ENCODE results near the gene RAB9A.
"Not testable (repeated sequence)": the region's sequence is repeated elsewhere in the genome, so short reads cannot be mapped to it uniquely, and the experiment has no call there.

RAB9A gene

GRCh38 chrX:13717700-13718472 lies 29.0 kb downstream of the RAB9A start:
- H3K27ac ChIP-seq (ENCODE audit: low read depth, low read length): no peak overlapping the region

GRCh38 chrX:13719192-13719856 lies 30.4 kb downstream of the RAB9A start:
- Histone ChIP-seq H2AK5ac (ENCODE audit: low read length) (no peak overlapping the region), H3K18ac (ENCODE audit: low read length) (no peak overlapping the region), H3K23ac (ENCODE audit: low read length) (no peak overlapping the region), H3K36me3 (ENCODE audit: control insufficient read depth, insufficient read depth, low read length) (no peaks in the 10 kb centered on the region), H4K5ac (ENCODE audit: low read length) (no peak overlapping the region), H3K79me2 (ENCODE audit: control insufficient read depth, insufficient read depth, low read length) (no peaks in the 10 kb centered on the region), H2BK5ac (ENCODE audit: low read length) (no peak overlapping the region), H4K8ac (ENCODE audit: low read depth, low read length) (no peak overlapping the region), H3K4ac (ENCODE audit: low read depth, low read length) (no peak overlapping the region), H3K9ac (ENCODE audit: low read length) (no peak overlapping the region), H3K27ac (ENCODE audit: low read depth, low read length) (no peak overlapping the region), H3K4me2 (ENCODE audit: low read length) (no peak overlapping the region), H3K56ac (ENCODE audit: low read length) (no peak overlapping the region), H3K4me1 (ENCODE audit: control insufficient read depth, low read depth, low read length) (no peaks in the 10 kb centered on the region), H3K4me3 (ENCODE audit: low read length) (no peak overlapping the region), H3K79me1 (ENCODE audit: low read length) (no peaks in the 10 kb centered on the region), H2BK15ac (replicated peaks; ENCODE audit: low read depth) (no peak overlapping the region), H3K27me3 (ENCODE audit: insufficient read depth, low read length, poor library complexity) (no peaks in the 10 kb centered on the region), H2BK120ac (ENCODE audit: low read depth, low read length) (no peak overlapping the region)
- DNase-seq: peak; percentile 37
- no CpG with 5 or more reads among the region's 3 CpGs for WGBS (ENCODE audit: extremely low coverage, insufficient coverage, low lambda C conversion rate)

More at GRCh38 chrX:13717700-13718472, 29.0 kb downstream of the RAB9A start:
- H3K79me2 ChIP-seq (ENCODE audit: control insufficient read depth, insufficient read depth, low read length): no peaks in the 10 kb centered on the region
- no peak overlapping the region for H4K8ac ChIP-seq (ENCODE audit: low read depth, low read length)
- no peak overlapping the region for H2BK15ac ChIP-seq (replicated peaks; ENCODE audit: low read depth)
- H3K4ac ChIP-seq (ENCODE audit: low read depth, low read length): no peak overlapping the region
- H2AK5ac ChIP-seq (ENCODE audit: low read length): no peak overlapping the region
- no peak overlapping the region for H3K9ac ChIP-seq (ENCODE audit: low read length)
- WGBS (ENCODE audit: extremely low coverage, insufficient coverage, low lambda C conversion rate): no CpG with 5 or more reads among the region's 7 CpGs
- no peak overlapping the region for H3K56ac ChIP-seq (ENCODE audit: low read length)
- no peak overlapping the region for H3K23ac ChIP-seq (ENCODE audit: low read length)
- H3K18ac ChIP-seq (ENCODE audit: low read length): no peak overlapping the region
- no peak overlapping the region for H3K4me3 ChIP-seq (ENCODE audit: low read length)
- no peak overlapping the region for H2BK5ac ChIP-seq (ENCODE audit: low read length)
- DNase-seq: peak; percentile 54
- H2BK120ac ChIP-seq (ENCODE audit: low read depth, low read length): no peak overlapping the region
- H4K5ac ChIP-seq (ENCODE audit: low read length): no peak overlapping the region
- H3K79me1 ChIP-seq (ENCODE audit: low read length): no peaks in the 10 kb centered on the region
- no peaks in the 10 kb centered on the region for H3K27me3 ChIP-seq (ENCODE audit: insufficient read depth, low read length, poor library complexity)
- no peaks in the 10 kb centered on the region for H3K36me3 ChIP-seq (ENCODE audit: control insufficient read depth, insufficient read depth, low read length)
- no peak overlapping the region for H3K4me2 ChIP-seq (ENCODE audit: low read length)
- H3K4me1 ChIP-seq (ENCODE audit: control insufficient read depth, low read depth, low read length): no peaks in the 10 kb centered on the region

DNA sequence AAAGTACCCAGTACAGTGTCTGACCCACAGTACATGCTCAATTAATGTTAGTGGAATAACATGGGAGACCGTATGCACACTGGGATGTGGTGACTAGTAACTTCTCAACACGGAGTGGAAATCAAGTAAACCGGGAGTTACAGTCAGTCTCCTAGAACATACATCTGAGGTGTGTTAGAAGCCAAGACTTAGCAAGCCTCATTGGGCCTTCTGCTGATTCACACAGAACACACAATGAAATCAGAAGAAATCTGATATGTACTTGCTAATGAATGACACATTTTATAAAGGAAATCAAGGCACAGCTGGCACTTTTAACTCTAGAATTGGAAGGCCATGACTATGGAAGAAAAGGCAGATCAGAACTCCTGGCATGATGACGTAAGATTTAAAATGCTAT lies 32.4 kb downstream of the RAB9A start:
- no peak overlapping the region for H2BK5ac ChIP-seq (ENCODE audit: low read length)
- no peak overlapping the region for H3K9ac ChIP-seq (ENCODE audit: low read length)
- H3K27me3 ChIP-seq (ENCODE audit: insufficient read depth, low read length, poor library complexity): no peaks in the 10 kb centered on the region
- no peak overlapping the region for H3K23ac ChIP-seq (ENCODE audit: low read length)
- no peak overlapping the region for H4K8ac ChIP-seq (ENCODE audit: low read depth, low read length)
- no peak overlapping the region for H3K27ac ChIP-seq (ENCODE audit: low read depth, low read length)
- H3K56ac ChIP-seq (ENCODE audit: low read length): no peak overlapping the region
- no peaks in the 10 kb centered on the region for H3K79me1 ChIP-seq (ENCODE audit: low read length)
- no CpG with 5 or more reads among the region's 4 CpGs for WGBS (ENCODE audit: extremely low coverage, insufficient coverage, low lambda C conversion rate)
- no peak overlapping the region for H4K5ac ChIP-seq (ENCODE audit: low read length)
- H2AK5ac ChIP-seq (ENCODE audit: low read length): no peak overlapping the region
- H3K4me3 ChIP-seq (ENCODE audit: low read length): no peak overlapping the region
- H2BK15ac ChIP-seq (replicated peaks; ENCODE audit: low read depth): no peak overlapping the region
- H3K4ac ChIP-seq (ENCODE audit: low read depth, low read length): no peak overlapping the region
- no peak overlapping the region for H3K4me2 ChIP-seq (ENCODE audit: low read length)
- no peaks in the 10 kb centered on the region for H3K36me3 ChIP-seq (ENCODE audit: control insufficient read depth, insufficient read depth, low read length)
- no peak overlapping the region for H2BK120ac ChIP-seq (ENCODE audit: low read depth, low read length)
- H3K79me2 ChIP-seq (ENCODE audit: control insufficient read depth, insufficient read depth, low read length): no peaks in the 10 kb centered on the region
- no peaks in the 10 kb centered on the region for H3K4me1 ChIP-seq (ENCODE audit: control insufficient read depth, low read depth, low read length)
- no peak overlapping the region for H3K18ac ChIP-seq (ENCODE audit: low read length)
- no peak for DNase-seq

DNA sequence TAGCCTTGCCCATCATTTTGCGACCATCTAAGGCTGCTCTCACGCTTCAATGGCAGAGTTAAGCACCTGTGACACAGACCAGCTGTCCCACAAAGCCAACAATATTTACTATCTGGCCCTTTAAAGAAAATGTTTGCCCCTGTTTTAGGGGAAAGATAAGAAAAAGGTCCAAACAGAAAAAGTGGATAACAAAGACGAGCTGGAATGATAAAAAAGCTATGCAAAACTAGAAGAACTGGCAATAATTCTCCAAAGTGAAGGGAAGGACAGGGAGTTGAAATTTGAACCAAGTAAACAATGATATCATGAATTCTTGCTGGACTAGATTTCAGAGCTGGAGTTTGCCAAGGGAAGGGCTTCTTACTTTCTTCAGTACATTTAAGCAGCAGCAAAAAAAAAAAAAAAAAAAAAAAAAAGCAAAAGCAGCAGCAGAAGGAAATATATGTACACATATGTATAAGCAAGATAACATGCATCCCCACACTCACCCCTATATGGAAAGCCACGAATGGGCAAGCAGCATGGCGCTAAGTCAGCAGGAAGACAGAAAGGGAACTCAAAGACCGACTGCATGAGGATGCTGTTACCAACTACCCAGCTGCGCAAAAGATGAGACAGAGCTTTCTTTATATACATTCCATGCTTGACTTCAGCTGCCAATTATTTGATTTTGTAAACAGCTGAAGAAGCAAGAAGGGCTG lies 33.0 kb downstream of the RAB9A start:
- H3K9ac ChIP-seq (ENCODE audit: low read length): no peak overlapping the region
- H4K5ac ChIP-seq (ENCODE audit: low read length): no peak overlapping the region
- H3K4me3 ChIP-seq (ENCODE audit: low read length): no peak overlapping the region
- H3K4me2 ChIP-seq (ENCODE audit: low read length): no peak overlapping the region
- no peak overlapping the region for H3K56ac ChIP-seq (ENCODE audit: low read length)
- no peaks in the 10 kb centered on the region for H3K36me3 ChIP-seq (ENCODE audit: control insufficient read depth, insufficient read depth, low read length)
- H2BK15ac ChIP-seq (replicated peaks; ENCODE audit: low read depth): no peak overlapping the region
- H3K27ac ChIP-seq (ENCODE audit: low read depth, low read length): no peak overlapping the region
- no peaks in the 10 kb centered on the region for H3K4me1 ChIP-seq (ENCODE audit: control insufficient read depth, low read depth, low read length)
- H2AK5ac ChIP-seq (ENCODE audit: low read length): no peak overlapping the region
- no CpG with 5 or more reads among the region's 7 CpGs for WGBS (ENCODE audit: extremely low coverage, insufficient coverage, low lambda C conversion rate)
- H2BK5ac ChIP-seq (ENCODE audit: low read length): no peak overlapping the region
- H3K18ac ChIP-seq (ENCODE audit: low read length): no peak overlapping the region
- no peaks in the 10 kb centered on the region for H3K79me1 ChIP-seq (ENCODE audit: low read length)
- H2BK120ac ChIP-seq (ENCODE audit: low read depth, low read length): no peak overlapping the region
- H3K27me3 ChIP-seq (ENCODE audit: insufficient read depth, low read length, poor library complexity): no peaks in the 10 kb centered on the region
- H4K8ac ChIP-seq (ENCODE audit: low read depth, low read length): no peak overlapping the region
- H3K4ac ChIP-seq (ENCODE audit: low read depth, low read length): no peak overlapping the region
- DNase-seq: no peak
- no peak overlapping the region for H3K23ac ChIP-seq (ENCODE audit: low read length)
- H3K79me2 ChIP-seq (ENCODE audit: control insufficient read depth, insufficient read depth, low read length): no peaks in the 10 kb centered on the region

GRCh38 chrX:13724878-13725277 lies 36.0 kb downstream of the RAB9A start:
- H3K23ac ChIP-seq (ENCODE audit: low read length); H3K27me3 ChIP-seq (ENCODE audit: insufficient read depth, low read length, poor library complexity); H3K56ac ChIP-seq (ENCODE audit: low read length); H2BK5ac ChIP-seq (ENCODE audit: low read length); H2BK15ac ChIP-seq (replicated peaks; ENCODE audit: low read depth); H3K79me1 ChIP-seq (ENCODE audit: low read length); H3K79me2 ChIP-seq (ENCODE audit: control insufficient read depth, insufficient read depth, low read length); H3K18ac ChIP-seq (ENCODE audit: low read length); H3K36me3 ChIP-seq (ENCODE audit: control insufficient read depth, insufficient read depth, low read length); H2BK120ac ChIP-seq (ENCODE audit: low read depth, low read length); H3K27ac ChIP-seq (ENCODE audit: low read depth, low read length); H3K4ac ChIP-seq (ENCODE audit: low read depth, low read length); H3K4me1 ChIP-seq (ENCODE audit: control insufficient read depth, low read depth, low read length); H2AK5ac ChIP-seq (ENCODE audit: low read length); H3K4me3 ChIP-seq (ENCODE audit: low read length); H3K9ac ChIP-seq (ENCODE audit: low read length); DNase-seq; H4K8ac ChIP-seq (ENCODE audit: low read depth, low read length); H3K4me2 ChIP-seq (ENCODE audit: low read length); H4K5ac ChIP-seq (ENCODE audit: low read length): not testable (repeated sequence)
- WGBS (ENCODE audit: extremely low coverage, insufficient coverage, low lambda C conversion rate): no CpG with 5 or more reads among the region's 9 CpGs

All from mesendoderm (in vitro differentiated cells).